HFFc6 (cell line): ENCODE data around the gene NRAS. TPM values are rescaled to one million over a fixed set of nuclear protein-coding genes. Genes with fewer than 3 reads are reported as not detected.

Source experiments
- DNase-seq: peaks from one replicate; pipeline ENCODE4 v3.0.0-alpha.2; 2018
- H3K27ac Mint-ChIP-seq: 2 replicates; pipeline ENCODE4 v1.8.0; 2020; ENCODE audit warnings: mild to moderate bottlenecking, mixed read lengths
- H3K27me3 Mint-ChIP-seq: 2 replicates; pipeline ENCODE4 v1.8.0; 2021; ENCODE audit warnings: mild to moderate bottlenecking, moderate library complexity, mixed read lengths; ENCODE audit not compliant: insufficient read depth
- H3K36me3 Mint-ChIP-seq: 2 replicates; pipeline ENCODE4 v1.8.0; 2021; ENCODE audit warnings: low read depth, mixed read lengths
- H3K4me1 Mint-ChIP-seq: 2 replicates; pipeline ENCODE4 v1.8.0; 2020; ENCODE audit warnings: low read depth, mixed read lengths
- H3K4me3 Mint-ChIP-seq: 2 replicates; pipeline ENCODE4 v1.8.0; 2020; ENCODE audit warnings: mild to moderate bottlenecking, moderate library complexity, mixed read lengths
- H3K9me3 Mint-ChIP-seq: 2 replicates; pipeline ENCODE4 v1.8.0; 2020; ENCODE audit warnings: mild to moderate bottlenecking, mixed read lengths
- CTCF ChIP-seq: fragments of 200-600 bp; sonication (generic); IDR thresholded peaks from 2 replicates; pipeline ENCODE4 v1.5.0; 2021; ENCODE audit warnings: antibody characterized with exemption, mild to moderate bottlenecking
- total RNA-seq, 6 experiments: library from RNA; stranded (reverse); fragmentation: NEBNext Ultra II Directional; extraction: Animal tissue kit (Norgen Biotek cat#: 25700); gene quantifications; 2 replicates in 1 of 6; 3 replicates in 5 of 6; pipeline ENCODE4 v1.2.3, GENCODE V29; 2021

The NRAS gene
- total RNA-seq, 6 experiments from 2014 or later, result 38.9 to 60.1 (median 49.8) TPM

DNA sequence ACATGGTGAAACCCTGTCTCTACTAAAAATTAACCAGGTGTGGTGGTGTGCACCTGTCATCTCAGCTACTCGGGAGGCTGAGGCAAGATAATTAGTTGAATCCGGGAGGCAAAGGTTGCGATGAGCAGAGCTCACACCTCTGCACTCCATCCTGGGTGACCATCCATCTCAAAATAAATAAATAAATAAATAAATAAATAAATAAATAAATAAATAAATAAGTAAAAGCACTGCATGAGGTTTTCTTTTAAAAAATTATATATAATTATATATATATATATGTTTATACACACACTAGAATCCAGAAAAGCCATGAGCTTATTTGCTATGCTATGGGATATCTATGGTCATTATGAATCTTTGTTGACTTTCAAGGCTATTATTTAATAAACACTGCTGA lies 23.6 kb downstream of the NRAS start:
- DNase-seq, result no peak
- no peaks in the 10 kb centered on the region for H3K36me3 Mint-ChIP-seq
- no peaks in the 10 kb centered on the region for H3K9me3 Mint-ChIP-seq
- H3K4me3 Mint-ChIP-seq, result no peak overlapping the region
- no peak overlapping the region for H3K27ac Mint-ChIP-seq
- H3K27me3 Mint-ChIP-seq, result peaks cover 11% of the 10 kb centered on the region
- TF ChIP-seq CTCF, result no peak
- H3K4me1 Mint-ChIP-seq, result peaks cover 9% of the 10 kb centered on the region

GRCh38 chr1:114691061-114691460 lies 25.5 kb downstream of the NRAS start:
- no peaks in the 10 kb centered on the region for H3K9me3 Mint-ChIP-seq
- peaks cover 18% of the 10 kb centered on the region for H3K27me3 Mint-ChIP-seq
- TF ChIP-seq CTCF, result no peak
- no peak overlapping the region for H3K27ac Mint-ChIP-seq
- no peak overlapping the region for H3K4me3 Mint-ChIP-seq
- no peak for DNase-seq
- no peaks in the 10 kb centered on the region for H3K36me3 Mint-ChIP-seq
- H3K4me1 Mint-ChIP-seq, result peaks cover 9% of the 10 kb centered on the region

- peaks cover 1% of the 10 kb centered on the region; the same call in 1 of the 2 replicates for H3K4me1 Mint-ChIP-seq
- H3K4me3 Mint-ChIP-seq, result no peak overlapping the region
- no peak for DNase-seq
- TF ChIP-seq CTCF, result no peak
- H3K9me3 Mint-ChIP-seq, result no peaks in the 10 kb centered on the region
- peaks cover 20% of the 10 kb centered on the region for H3K27me3 Mint-ChIP-seq
- no peak overlapping the region for H3K27ac Mint-ChIP-seq
- no peaks in the 10 kb centered on the region for H3K36me3 Mint-ChIP-seq
These were observed 26.4 kb downstream of the NRAS start for GRCh38 chr1:114690148-114690547.

DNA sequence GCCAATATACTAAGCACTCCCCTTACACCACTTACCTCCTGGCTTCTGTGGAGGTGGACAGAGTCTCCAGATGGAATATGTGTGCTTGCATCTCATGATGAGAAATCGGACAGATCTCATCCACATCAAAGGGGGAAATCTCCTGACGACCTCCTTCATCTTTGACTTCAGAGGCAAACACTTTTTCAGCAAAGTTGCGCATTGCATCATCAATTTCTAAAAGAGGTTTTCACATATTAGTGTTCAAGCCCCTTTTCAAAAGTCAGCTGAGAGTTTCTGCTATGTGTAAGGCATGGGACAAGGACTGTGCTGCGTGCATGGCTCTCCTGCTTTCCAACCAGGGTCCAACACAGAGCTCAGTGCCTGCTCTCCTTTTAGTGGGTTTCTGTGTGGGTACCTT lies 28.0 kb downstream of the NRAS start:
- no peaks in the 10 kb centered on the region for H3K9me3 Mint-ChIP-seq
- no peaks in the 10 kb centered on the region for H3K4me1 Mint-ChIP-seq
- H3K4me3 Mint-ChIP-seq, result no peak overlapping the region
- no peak overlapping the region for H3K27ac Mint-ChIP-seq
- H3K27me3 Mint-ChIP-seq, result peaks cover 20% of the 10 kb centered on the region
- no peak for TF ChIP-seq CTCF
- no peaks in the 10 kb centered on the region for H3K36me3 Mint-ChIP-seq
- no peak for DNase-seq

DNA sequence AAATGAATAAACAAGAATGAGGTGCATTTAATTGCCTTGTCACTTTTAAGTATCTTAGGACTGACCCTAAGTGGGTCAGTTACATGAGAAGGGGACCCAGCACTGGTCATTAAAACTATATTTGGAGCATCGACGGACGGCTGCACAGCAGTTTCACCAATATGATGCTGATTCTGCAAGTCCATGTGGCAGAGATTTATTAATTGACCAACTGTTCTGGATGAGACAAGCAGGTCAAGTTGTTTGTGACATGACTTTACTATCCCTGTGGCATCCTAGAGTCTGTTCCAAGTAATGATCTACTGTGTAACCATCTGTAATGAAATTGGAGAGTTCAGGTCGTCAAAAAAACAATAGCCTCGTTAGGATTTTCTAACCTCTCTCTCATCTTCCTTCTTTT lies 30.7 kb downstream of the NRAS start:
- Mint-ChIP-seq H3K27ac (no peak overlapping the region), H3K27me3 (peaks cover 21% of the 10 kb centered on the region), H3K36me3 (no peaks in the 10 kb centered on the region)

More for the DNA sequence above, 30.7 kb downstream of the NRAS start:
- Mint-ChIP-seq H3K4me1 (no peaks in the 10 kb centered on the region), H3K9me3 (no peaks in the 10 kb centered on the region), H3K4me3 (no peak overlapping the region)
- no peak for TF ChIP-seq CTCF
- DNase-seq, result no peak
